ENCODE results near the gene COG1. TPM values are rescaled to one million over a fixed set of nuclear protein-coding genes. Genes with fewer than 3 reads are reported as not detected.

Gene COG1
- total and polyA plus RNA-seq, 9 of the 15 experiments (the other 6 are each of a cell fraction or from before 2014, with no cell fraction given), result 9.5 to 26.8 (median 12.9) TPM

DNA sequence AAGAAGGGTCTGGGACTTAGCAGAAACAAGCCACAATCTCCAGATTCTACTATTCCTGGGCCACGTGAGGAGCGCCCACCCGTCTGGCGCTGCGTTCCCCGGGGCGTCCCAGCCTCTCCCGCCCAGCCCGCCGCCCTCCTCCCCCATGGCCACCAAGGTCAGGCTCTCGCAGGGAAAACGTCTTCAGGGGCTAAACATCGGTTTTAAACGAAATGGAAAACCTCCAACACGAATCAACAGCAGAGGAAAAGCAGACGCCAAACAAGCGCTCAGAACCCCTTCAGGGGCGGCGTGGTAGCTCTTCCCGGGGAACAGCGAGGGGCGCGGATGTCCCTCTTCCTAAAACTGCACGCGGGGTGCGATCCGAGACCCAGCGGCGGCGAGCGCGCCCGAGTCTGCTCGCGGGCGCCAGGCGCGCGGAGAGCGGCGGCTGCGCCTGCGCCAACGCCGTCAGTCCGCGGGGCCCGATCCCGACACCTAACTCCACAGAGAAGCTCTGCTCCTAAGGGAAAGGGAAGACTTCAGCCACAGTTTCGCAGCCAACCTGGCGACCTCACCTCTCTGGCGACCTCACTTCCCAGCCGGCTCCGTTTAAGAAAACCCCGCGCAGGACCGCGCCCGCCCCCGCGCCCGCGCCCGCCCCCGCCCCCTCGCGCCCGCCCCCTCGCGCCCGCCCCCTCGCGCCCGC, 505 bp upstream of the COG1 start (continued):
- TF ChIP-seq, protein P1, sequence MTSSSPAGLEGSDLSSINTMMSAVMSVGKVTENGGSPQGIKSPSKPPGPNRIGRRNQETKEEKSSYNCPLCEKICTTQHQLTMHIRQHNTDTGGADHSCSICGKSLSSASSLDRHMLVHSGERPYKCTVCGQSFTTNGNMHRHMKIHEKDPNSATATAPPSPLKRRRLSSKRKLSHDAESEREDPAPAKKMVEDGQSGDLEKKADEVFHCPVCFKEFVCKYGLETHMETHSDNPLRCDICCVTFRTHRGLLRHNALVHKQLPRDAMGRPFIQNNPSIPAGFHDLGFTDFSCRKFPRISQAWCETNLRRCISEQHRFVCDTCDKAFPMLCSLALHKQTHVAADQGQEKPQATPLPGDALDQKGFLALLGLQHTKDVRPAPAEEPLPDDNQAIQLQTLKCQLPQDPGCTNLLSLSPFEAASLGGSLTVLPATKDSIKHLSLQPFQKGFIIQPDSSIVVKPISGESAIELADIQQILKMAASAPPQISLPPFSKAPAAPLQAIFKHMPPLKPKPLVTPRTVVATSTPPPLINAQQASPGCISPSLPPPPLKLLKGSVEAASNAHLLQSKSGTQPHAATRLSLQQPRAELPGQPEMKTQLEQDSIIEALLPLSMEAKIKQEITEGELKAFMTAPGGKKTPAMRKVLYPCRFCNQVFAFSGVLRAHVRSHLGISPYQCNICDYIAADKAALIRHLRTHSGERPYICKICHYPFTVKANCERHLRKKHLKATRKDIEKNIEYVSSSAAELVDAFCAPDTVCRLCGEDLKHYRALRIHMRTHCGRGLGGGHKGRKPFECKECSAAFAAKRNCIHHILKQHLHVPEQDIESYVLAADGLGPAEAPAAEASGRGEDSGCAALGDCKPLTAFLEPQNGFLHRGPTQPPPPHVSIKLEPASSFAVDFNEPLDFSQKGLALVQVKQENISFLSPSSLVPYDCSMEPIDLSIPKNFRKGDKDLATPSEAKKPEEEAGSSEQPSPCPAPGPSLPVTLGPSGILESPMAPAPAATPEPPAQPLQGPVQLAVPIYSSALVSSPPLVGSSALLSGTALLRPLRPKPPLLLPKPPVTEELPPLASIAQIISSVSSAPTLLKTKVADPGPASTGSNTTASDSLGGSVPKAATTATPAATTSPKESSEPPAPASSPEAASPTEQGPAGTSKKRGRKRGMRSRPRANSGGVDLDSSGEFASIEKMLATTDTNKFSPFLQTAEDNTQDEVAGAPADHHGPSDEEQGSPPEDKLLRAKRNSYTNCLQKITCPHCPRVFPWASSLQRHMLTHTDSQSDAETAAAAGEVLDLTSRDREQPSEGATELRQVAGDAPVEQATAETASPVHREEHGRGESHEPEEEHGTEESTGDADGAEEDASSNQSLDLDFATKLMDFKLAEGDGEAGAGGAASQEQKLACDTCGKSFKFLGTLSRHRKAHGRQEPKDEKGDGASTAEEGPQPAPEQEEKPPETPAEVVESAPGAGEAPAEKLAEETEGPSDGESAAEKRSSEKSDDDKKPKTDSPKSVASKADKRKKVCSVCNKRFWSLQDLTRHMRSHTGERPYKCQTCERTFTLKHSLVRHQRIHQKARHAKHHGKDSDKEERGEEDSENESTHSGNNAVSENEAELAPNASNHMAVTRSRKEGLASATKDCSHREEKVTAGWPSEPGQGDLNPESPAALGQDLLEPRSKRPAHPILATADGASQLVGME (CRISPR knock-in tag; IDR thresholded peaks at IDR 0.05), result no peak
- TF ChIP-seq KLF10 (CRISPR knock-in tag; IDR thresholded peaks at IDR 0.05) (no peak), TAL1 (IDR thresholded peaks at IDR 0.05) (no peak), ZNF696 (CRISPR knock-in tag; conservative IDR thresholded peaks at IDR 0.05) (no peak), NBN (IDR thresholded peaks at IDR 0.05; ENCODE audit: low read depth) (no peak), ZBED1 (IDR thresholded peaks at IDR 0.05) (no peak), EP300 (IDR thresholded peaks at IDR 0.05; ENCODE audit: low read length) (no peak)
- TF ChIP-seq, protein P2, sequence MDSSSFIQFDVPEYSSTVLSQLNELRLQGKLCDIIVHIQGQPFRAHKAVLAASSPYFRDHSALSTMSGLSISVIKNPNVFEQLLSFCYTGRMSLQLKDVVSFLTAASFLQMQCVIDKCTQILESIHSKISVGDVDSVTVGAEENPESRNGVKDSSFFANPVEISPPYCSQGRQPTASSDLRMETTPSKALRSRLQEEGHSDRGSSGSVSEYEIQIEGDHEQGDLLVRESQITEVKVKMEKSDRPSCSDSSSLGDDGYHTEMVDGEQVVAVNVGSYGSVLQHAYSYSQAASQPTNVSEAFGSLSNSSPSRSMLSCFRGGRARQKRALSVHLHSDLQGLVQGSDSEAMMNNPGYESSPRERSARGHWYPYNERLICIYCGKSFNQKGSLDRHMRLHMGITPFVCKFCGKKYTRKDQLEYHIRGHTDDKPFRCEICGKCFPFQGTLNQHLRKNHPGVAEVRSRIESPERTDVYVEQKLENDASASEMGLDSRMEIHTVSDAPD (CRISPR knock-in tag; IDR thresholded peaks at IDR 0.05), result no peak
- TF ChIP-seq, protein P3, sequence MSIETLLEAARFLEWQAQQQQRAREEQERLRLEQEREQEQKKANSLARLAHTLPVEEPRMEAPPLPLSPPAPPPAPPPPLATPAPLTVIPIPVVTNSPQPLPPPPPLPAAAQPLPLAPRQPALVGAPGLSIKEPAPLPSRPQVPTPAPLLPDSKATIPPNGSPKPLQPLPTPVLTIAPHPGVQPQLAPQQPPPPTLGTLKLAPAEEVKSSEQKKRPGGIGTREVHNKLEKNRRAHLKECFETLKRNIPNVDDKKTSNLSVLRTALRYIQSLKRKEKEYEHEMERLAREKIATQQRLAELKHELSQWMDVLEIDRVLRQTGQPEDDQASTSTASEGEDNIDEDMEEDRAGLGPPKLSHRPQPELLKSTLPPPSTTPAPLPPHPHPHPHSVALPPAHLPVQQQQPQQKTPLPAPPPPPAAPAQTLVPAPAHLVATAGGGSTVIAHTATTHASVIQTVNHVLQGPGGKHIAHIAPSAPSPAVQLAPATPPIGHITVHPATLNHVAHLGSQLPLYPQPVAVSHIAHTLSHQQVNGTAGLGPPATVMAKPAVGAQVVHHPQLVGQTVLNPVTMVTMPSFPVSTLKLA (conservative IDR thresholded peaks at IDR 0.05), result no peak
- TF ChIP-seq, protein P4, sequence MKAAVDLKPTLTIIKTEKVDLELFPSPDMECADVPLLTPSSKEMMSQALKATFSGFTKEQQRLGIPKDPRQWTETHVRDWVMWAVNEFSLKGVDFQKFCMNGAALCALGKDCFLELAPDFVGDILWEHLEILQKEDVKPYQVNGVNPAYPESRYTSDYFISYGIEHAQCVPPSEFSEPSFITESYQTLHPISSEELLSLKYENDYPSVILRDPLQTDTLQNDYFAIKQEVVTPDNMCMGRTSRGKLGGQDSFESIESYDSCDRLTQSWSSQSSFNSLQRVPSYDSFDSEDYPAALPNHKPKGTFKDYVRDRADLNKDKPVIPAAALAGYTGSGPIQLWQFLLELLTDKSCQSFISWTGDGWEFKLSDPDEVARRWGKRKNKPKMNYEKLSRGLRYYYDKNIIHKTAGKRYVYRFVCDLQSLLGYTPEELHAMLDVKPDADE (conservative IDR thresholded peaks at IDR 0.05; ENCODE audit: control insufficient read depth, low read depth, low read length), result no peak
- TF ChIP-seq, protein P5, sequence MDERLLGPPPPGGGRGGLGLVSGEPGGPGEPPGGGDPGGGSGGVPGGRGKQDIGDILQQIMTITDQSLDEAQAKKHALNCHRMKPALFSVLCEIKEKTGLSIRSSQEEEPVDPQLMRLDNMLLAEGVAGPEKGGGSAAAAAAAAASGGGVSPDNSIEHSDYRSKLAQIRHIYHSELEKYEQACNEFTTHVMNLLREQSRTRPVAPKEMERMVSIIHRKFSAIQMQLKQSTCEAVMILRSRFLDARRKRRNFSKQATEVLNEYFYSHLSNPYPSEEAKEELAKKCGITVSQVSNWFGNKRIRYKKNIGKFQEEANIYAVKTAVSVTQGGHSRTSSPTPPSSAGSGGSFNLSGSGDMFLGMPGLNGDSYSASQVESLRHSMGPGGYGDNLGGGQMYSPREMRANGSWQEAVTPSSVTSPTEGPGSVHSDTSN (CRISPR knock-in tag; IDR thresholded peaks at IDR 0.05; ENCODE audit: low read depth), result no peak
- TF ChIP-seq, protein P5 (tag; conservative IDR thresholded peaks at IDR 0.05; ENCODE audit: low read depth), result no peak
- TF ChIP-seq, protein P6, sequence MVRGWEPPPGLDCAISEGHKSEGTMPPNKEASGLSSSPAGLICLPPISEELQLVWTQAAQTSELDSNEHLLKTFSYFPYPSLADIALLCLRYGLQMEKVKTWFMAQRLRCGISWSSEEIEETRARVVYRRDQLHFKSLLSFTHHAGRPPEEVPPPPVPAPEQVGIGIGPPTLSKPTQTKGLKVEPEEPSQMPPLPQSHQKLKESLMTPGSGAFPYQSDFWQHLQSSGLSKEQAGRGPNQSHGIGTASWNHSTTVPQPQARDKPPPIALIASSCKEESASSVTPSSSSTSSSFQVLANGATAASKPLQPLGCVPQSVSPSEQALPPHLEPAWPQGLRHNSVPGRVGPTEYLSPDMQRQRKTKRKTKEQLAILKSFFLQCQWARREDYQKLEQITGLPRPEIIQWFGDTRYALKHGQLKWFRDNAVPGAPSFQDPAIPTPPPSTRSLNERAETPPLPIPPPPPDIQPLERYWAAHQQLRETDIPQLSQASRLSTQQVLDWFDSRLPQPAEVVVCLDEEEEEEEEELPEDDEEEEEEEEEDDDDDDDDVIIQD (CRISPR knock-in tag; IDR thresholded peaks at IDR 0.05), result no peak

All from K562 (cell line).